Gastroesophageal sphincter (tissue), 3 donors: Measurements from ENCODE around the gene HRNR.

Source experiments
- EP300 ChIP-seq: sonication (generic); formaldehyde crosslinking; IDR thresholded peaks from one replicate; pipeline ENCODE4 v1.6.1; 2017; ENCODE audit warnings: antibody characterized with exemption, mild to moderate bottlenecking
- POLR2A ChIP-seq, 2 donors: fragments of 450-650 bp; IDR thresholded peaks; one replicate each; pipeline ENCODE4 v1.6.1; 2017; ENCODE audit warnings: antibody characterized with exemption in 2 of 2, mild to moderate bottlenecking in 2 of 2, moderate library complexity in 1 of 2
- TF ChIP-seq, protein P1 (sequence below), 4 experiments: fragments of 200-600 bp in 2 of 4; fragments of 450-650 bp in 2 of 4; sonication (generic) in 1 of 4; IDR thresholded peaks; one replicate each; pipeline ENCODE4 v1.5.1; 2017 to 2019; ENCODE audit warnings: antibody characterized with exemption in 4 of 4, mild to moderate bottlenecking in 2 of 4, moderate library complexity in 2 of 4

- TF ChIP-seq EP300 (no peak), POLR2A (IDR thresholded peaks at IDR 0.05) (no peak)
- TF ChIP-seq, protein P1, sequence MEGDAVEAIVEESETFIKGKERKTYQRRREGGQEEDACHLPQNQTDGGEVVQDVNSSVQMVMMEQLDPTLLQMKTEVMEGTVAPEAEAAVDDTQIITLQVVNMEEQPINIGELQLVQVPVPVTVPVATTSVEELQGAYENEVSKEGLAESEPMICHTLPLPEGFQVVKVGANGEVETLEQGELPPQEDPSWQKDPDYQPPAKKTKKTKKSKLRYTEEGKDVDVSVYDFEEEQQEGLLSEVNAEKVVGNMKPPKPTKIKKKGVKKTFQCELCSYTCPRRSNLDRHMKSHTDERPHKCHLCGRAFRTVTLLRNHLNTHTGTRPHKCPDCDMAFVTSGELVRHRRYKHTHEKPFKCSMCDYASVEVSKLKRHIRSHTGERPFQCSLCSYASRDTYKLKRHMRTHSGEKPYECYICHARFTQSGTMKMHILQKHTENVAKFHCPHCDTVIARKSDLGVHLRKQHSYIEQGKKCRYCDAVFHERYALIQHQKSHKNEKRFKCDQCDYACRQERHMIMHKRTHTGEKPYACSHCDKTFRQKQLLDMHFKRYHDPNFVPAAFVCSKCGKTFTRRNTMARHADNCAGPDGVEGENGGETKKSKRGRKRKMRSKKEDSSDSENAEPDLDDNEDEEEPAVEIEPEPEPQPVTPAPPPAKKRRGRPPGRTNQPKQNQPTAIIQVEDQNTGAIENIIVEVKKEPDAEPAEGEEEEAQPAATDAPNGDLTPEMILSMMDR (IDR thresholded peaks at IDR 0.05): peak; percentile 45 to 83 (median 68)
Measured at GRCh38 chr1:152188673-152189591, 35.1 kb downstream of the HRNR start.
